WTC11 (cell line): ENCODE measurements around the gene LYRM4. TPM values are rescaled to one million over a fixed set of nuclear protein-coding genes. Genes with fewer than 3 reads are reported as not detected.

ENCODE experiments used
- ATAC-seq: fragments of 200-7000 bp; cut with Tn5 transposase; 2 replicates; pipeline ENCODE4 v1.10.0; 2021; ENCODE audit warnings: mild to moderate bottlenecking, moderate library complexity
- CTCF ChIA-PET: fragments of 300-600 bp; sonication (Branson Sonifier 250); formaldehyde crosslinking; loops from one replicate; lab custom pipeline; 2021; ENCODE audit warnings: antibody characterized with exemption; lab: Charles Lee
- POLR2A ChIA-PET: fragments of 350-600 bp; sonication (Branson Sonifier 250); formaldehyde crosslinking; loops from one replicate; lab custom pipeline; 2021; ENCODE audit warnings: antibody characterized with exemption; lab: Charles Lee
- DNase-seq: peaks from one replicate; pipeline ENCODE4 v3.0.0; 2021; ENCODE audit warnings: low spot score
- H3K27ac Mint-ChIP-seq: 2 replicates; pipeline ENCODE4 v1.8.0; 2021; ENCODE audit warnings: mixed read lengths
- H3K27me3 Mint-ChIP-seq: 2 replicates; pipeline ENCODE4 v1.8.0; 2021; ENCODE audit warnings: low read depth, mild to moderate bottlenecking, moderate library complexity, mixed read lengths
- H3K36me3 Mint-ChIP-seq: 2 replicates; pipeline ENCODE4 v1.8.0; 2021; ENCODE audit warnings: mixed read lengths
- H3K4me1 Mint-ChIP-seq: 2 replicates; pipeline ENCODE4 v1.8.0; 2022; ENCODE audit warnings: mixed read lengths
- H3K4me3 Mint-ChIP-seq: 2 replicates; pipeline ENCODE4 v1.8.0; 2021; ENCODE audit warnings: mild to moderate bottlenecking, moderate library complexity, mixed read lengths
- H3K9me3 Mint-ChIP-seq: 2 replicates; pipeline ENCODE4 v1.8.0; 2021; ENCODE audit warnings: mixed read lengths
- AFF4 ChIP-seq: sonication (generic); formaldehyde crosslinking; IDR thresholded peaks from 2 replicates; pipeline ENCODE4 v1.8.1; 2023; ENCODE audit warnings: mild to moderate bottlenecking, missing genetic modification reagents, borderline replicate concordance
- ATF1 ChIP-seq: sonication (generic); formaldehyde crosslinking; IDR thresholded peaks from 2 replicates; pipeline ENCODE4 v1.8.1; 2023; ENCODE audit warnings: mild to moderate bottlenecking, moderate library complexity, missing genetic modification reagents
- CBFB ChIP-seq: sonication (generic); formaldehyde crosslinking; IDR thresholded peaks from 2 replicates; pipeline ENCODE4 v1.8.1; 2022; ENCODE audit warnings: mild to moderate bottlenecking, low read depth, missing genetic modification reagents
- EMX1 ChIP-seq: fragments of 250-450 bp; sonication (Bioruptor Pico); IDR thresholded peaks from 2 replicates; pipeline ENCODE4 v1.8.0; 2021; ENCODE audit warnings: mild to moderate bottlenecking
- ETV6 ChIP-seq: sonication (generic); formaldehyde crosslinking; IDR thresholded peaks from 2 replicates; pipeline ENCODE4 v1.8.1; 2022; ENCODE audit warnings: mild to moderate bottlenecking, missing genetic modification reagents
- FOXK1 ChIP-seq: sonication (generic); formaldehyde crosslinking; IDR thresholded peaks from 2 replicates; pipeline ENCODE4 v1.8.0; 2022; ENCODE audit warnings: mild to moderate bottlenecking, moderate library complexity, missing genetic modification reagents
- GABPB1 ChIP-seq: sonication (generic); formaldehyde crosslinking; IDR thresholded peaks from 2 replicates; pipeline ENCODE4 v1.8.1; 2023; ENCODE audit warnings: mild to moderate bottlenecking, missing genetic modification reagents
- HMGXB4 ChIP-seq: sonication (generic); formaldehyde crosslinking; IDR thresholded peaks from 2 replicates; pipeline ENCODE4 v1.8.1; 2023; ENCODE audit warnings: mild to moderate bottlenecking, moderate library complexity, missing genetic modification reagents
- IRF1 ChIP-seq: sonication (generic); formaldehyde crosslinking; IDR thresholded peaks from 2 replicates; pipeline ENCODE4 v1.8.0; 2023; ENCODE audit warnings: missing genetic modification reagents
- JAZF1 ChIP-seq: fragments of 250-450 bp; sonication (Bioruptor Pico); IDR thresholded peaks from 2 replicates; pipeline ENCODE4 v1.9.0; 2021; ENCODE audit warnings: moderate library complexity, mild to moderate bottlenecking, inconsistent platforms
- MXD4 ChIP-seq: fragments of 250-450 bp; sonication (Bioruptor Pico); IDR thresholded peaks from 2 replicates; pipeline ENCODE4 v1.8.0; 2021; ENCODE audit warnings: mild to moderate bottlenecking, moderate library complexity, borderline replicate concordance
- NFATC4 ChIP-seq: fragments of 250-450 bp; sonication (Bioruptor Pico); IDR thresholded peaks from 2 replicates; pipeline ENCODE4 v1.9.0; 2021; ENCODE audit warnings: mild to moderate bottlenecking
- NFE2L1 ChIP-seq: sonication (generic); formaldehyde crosslinking; IDR thresholded peaks from 2 replicates; pipeline ENCODE4 v1.8.1; 2023; ENCODE audit warnings: missing genetic modification reagents
- SMAD4 ChIP-seq: sonication (generic); formaldehyde crosslinking; IDR thresholded peaks from 2 replicates; pipeline ENCODE4 v1.8.0; 2022; ENCODE audit warnings: mild to moderate bottlenecking, missing genetic modification reagents
- SP1 ChIP-seq: sonication (generic); formaldehyde crosslinking; conservative IDR thresholded peaks from 2 replicates; pipeline ENCODE4 v1.8.1; 2022; ENCODE audit warnings: missing genetic modification reagents
- TP53 ChIP-seq: sonication (generic); formaldehyde crosslinking; IDR thresholded peaks from 2 replicates; pipeline ENCODE4 v1.8.1; 2023; ENCODE audit warnings: mild to moderate bottlenecking, missing genetic modification reagents
- USF2 ChIP-seq: sonication (generic); formaldehyde crosslinking; IDR thresholded peaks from 2 replicates; pipeline ENCODE4 v1.8.1; 2023; ENCODE audit warnings: mild to moderate bottlenecking, missing genetic modification reagents, moderate library complexity
- ZBTB21 ChIP-seq: sonication (generic); formaldehyde crosslinking; IDR thresholded peaks from 2 replicates; pipeline ENCODE4 v1.8.1; 2023; ENCODE audit warnings: mild to moderate bottlenecking, missing genetic modification reagents, borderline replicate concordance
- ZBTB43 ChIP-seq: sonication (generic); formaldehyde crosslinking; IDR thresholded peaks from 2 replicates; pipeline ENCODE4 v1.8.1; 2023; ENCODE audit warnings: mild to moderate bottlenecking, missing genetic modification reagents
- ZNF121 ChIP-seq: sonication (generic); formaldehyde crosslinking; IDR thresholded peaks from 2 replicates; pipeline ENCODE4 v1.8.0; 2023; ENCODE audit warnings: missing genetic modification reagents
- ZNF317 ChIP-seq: sonication (generic); formaldehyde crosslinking; IDR thresholded peaks from 2 replicates; pipeline ENCODE4 v1.8.1; 2023; ENCODE audit warnings: low read depth, mild to moderate bottlenecking, moderate library complexity, missing genetic modification reagents, borderline replicate concordance
- ZSCAN18 ChIP-seq: fragments of 250-450 bp; sonication (Bioruptor Pico); IDR thresholded peaks from 2 replicates; pipeline ENCODE4 v2.1.2; 2022; ENCODE audit warnings: mild to moderate bottlenecking, moderate library complexity
- total RNA-seq: library from RNA; stranded (reverse); gene quantifications from 3 replicates; pipeline ENCODE4 v1.2.3, GENCODE V29; 2021

Gene LYRM4
- total RNA-seq, 1 experiment from 2014 or later, result 49.7 TPM

GRCh38 chr6:5202941-5203340 lies 57.8 kb downstream of the LYRM4 start:
- Mint-ChIP-seq H3K36me3 (no peaks in the 10 kb centered on the region), H3K27ac (no peak overlapping the region), H3K4me3 (no peak overlapping the region), H3K4me1 (peaks cover 27% of the 10 kb centered on the region), H3K27me3 (no peaks in the 10 kb centered on the region), H3K9me3 (no peaks in the 10 kb centered on the region)
- CTCF ChIA-PET, result interaction anchor here (3.6 kb wide), 1 partner anchor 59 kb away, joined by 12 read pairs; no protein-coding TSS in a partner anchor
- ATAC-seq (no peak), DNase-seq (no peak)
- TF ChIP-seq GABPB1 (CRISPR knock-in tag) (no peak), USF2 (CRISPR knock-in tag) (no peak), SP1 (CRISPR knock-in tag) (no peak), SMAD4 (CRISPR knock-in tag) (no peak), ZBTB21 (no peak), FOXK1 (no peak), AFF4 (CRISPR knock-in tag) (no peak)
- POLR2A ChIA-PET, result no interaction called here

GRCh38 chr6:5202206-5202605 lies 58.5 kb downstream of the LYRM4 start:
- no peaks in the 10 kb centered on the region for H3K27me3 Mint-ChIP-seq
- TF ChIP-seq ZNF121 (CRISPR knock-in tag) (no peak), ZSCAN18 (CRISPR knock-in tag) (no peak), ATF1 (CRISPR knock-in tag) (no peak), HMGXB4 (CRISPR knock-in tag) (no peak), NFE2L1 (CRISPR knock-in tag) (no peak), NFATC4 (CRISPR knock-in tag) (no peak), TP53 (CRISPR knock-in tag) (no peak)
- TF ChIP-seq, all 79 proteins: peak for 0
- Mint-ChIP-seq H3K4me3 (no peak overlapping the region), H3K9me3 (no peaks in the 10 kb centered on the region), H3K4me1 (peaks cover 27% of the 10 kb centered on the region), H3K36me3 (no peaks in the 10 kb centered on the region), H3K27ac (no peak overlapping the region)
- ChIA-PET CTCF (interaction anchor here (1.4 kb wide), 1 partner anchor 27 kb away, joined by 4 read pairs; no protein-coding TSS in a partner anchor), POLR2A (no interaction called here)
- ATAC-seq (no peak), DNase-seq (no peak)

- no peak overlapping the region; the same call in 1 of the 2 replicates for H3K27ac Mint-ChIP-seq
- peaks cover 2% of the 10 kb centered on the region; the same call in 1 of the 2 replicates for H3K36me3 Mint-ChIP-seq
- H3K9me3 Mint-ChIP-seq, result no peaks in the 10 kb centered on the region
- H3K4me3 Mint-ChIP-seq, result no peak overlapping the region
- H3K27me3 Mint-ChIP-seq, result no peaks in the 10 kb centered on the region
- DNase-seq (no peak), ATAC-seq (no peak)
- ChIA-PET POLR2A (no interaction called here), CTCF (interaction anchor here (1.4 kb wide), 1 partner anchor 26 kb away, joined by 4 read pairs; no protein-coding TSS in a partner anchor)
- H3K4me1 Mint-ChIP-seq, result peaks cover 24% of the 10 kb centered on the region
- no peak for TF ChIP-seq EMX1 (CRISPR knock-in tag)
- no peak for TF ChIP-seq MXD4 (CRISPR knock-in tag)
- no peak for TF ChIP-seq ZBTB43
- no peak for TF ChIP-seq IRF1 (CRISPR knock-in tag)
- TF ChIP-seq JAZF1 (CRISPR knock-in tag), result no peak
- TF ChIP-seq ETV6, result no peak
- no peak for TF ChIP-seq ZBTB21
- TF ChIP-seq ZNF317, result no peak
- TF ChIP-seq CBFB (CRISPR knock-in tag), result no peak
- no peak for TF ChIP-seq HMGXB4 (CRISPR knock-in tag)
Measured at GRCh38 chr6:5201271-5201670, 59.5 kb downstream of the LYRM4 start.
